WTC11 (cell line): ENCODE data around the gene CAMK2B. TPM values are rescaled to one million over a fixed set of nuclear protein-coding genes. Genes with fewer than 3 reads are reported as not detected.

Experiments used
- ATAC-seq: fragments of 200-7000 bp; cut with Tn5 transposase; 2 replicates; pipeline ENCODE4 v1.10.0; 2021; ENCODE audit warnings: mild to moderate bottlenecking, moderate library complexity
- Bru-seq: library from RNA; stranded (reverse); fragments of 400-500 nt; gene quantifications from one replicate; lab custom pipeline; 2021; lab: Mats Ljungman, UMichigan
- CTCF ChIA-PET: fragments of 300-600 bp; sonication (Branson Sonifier 250); formaldehyde crosslinking; loops from one replicate; lab custom pipeline; 2021; ENCODE audit warnings: antibody characterized with exemption; lab: Charles Lee
- POLR2A ChIA-PET: fragments of 350-600 bp; sonication (Branson Sonifier 250); formaldehyde crosslinking; loops from one replicate; lab custom pipeline; 2021; ENCODE audit warnings: antibody characterized with exemption; lab: Charles Lee
- DNase-seq: peaks from one replicate; pipeline ENCODE4 v3.0.0; 2021; ENCODE audit warnings: low spot score
- H3K27ac Mint-ChIP-seq: 2 replicates; pipeline ENCODE4 v1.8.0; 2021; ENCODE audit warnings: mixed read lengths
- H3K27me3 Mint-ChIP-seq: 2 replicates; pipeline ENCODE4 v1.8.0; 2021; ENCODE audit warnings: low read depth, mild to moderate bottlenecking, moderate library complexity, mixed read lengths
- H3K36me3 Mint-ChIP-seq: 2 replicates; pipeline ENCODE4 v1.8.0; 2021; ENCODE audit warnings: mixed read lengths
- H3K4me1 Mint-ChIP-seq: 2 replicates; pipeline ENCODE4 v1.8.0; 2022; ENCODE audit warnings: mixed read lengths
- H3K4me3 Mint-ChIP-seq: 2 replicates; pipeline ENCODE4 v1.8.0; 2021; ENCODE audit warnings: mild to moderate bottlenecking, moderate library complexity, mixed read lengths
- H3K9me3 Mint-ChIP-seq: 2 replicates; pipeline ENCODE4 v1.8.0; 2021; ENCODE audit warnings: mixed read lengths
- AFF4 ChIP-seq: sonication (generic); formaldehyde crosslinking; IDR thresholded peaks from 2 replicates; pipeline ENCODE4 v1.8.1; 2023; ENCODE audit warnings: mild to moderate bottlenecking, missing genetic modification reagents, borderline replicate concordance
- ATF2 ChIP-seq: sonication (generic); formaldehyde crosslinking; IDR thresholded peaks from 2 replicates; pipeline ENCODE4 v1.8.1; 2022; ENCODE audit warnings: low read depth, missing genetic modification reagents, borderline replicate concordance
- CREM ChIP-seq: sonication (generic); formaldehyde crosslinking; IDR thresholded peaks from 2 replicates; pipeline ENCODE4 v1.8.1; 2022; ENCODE audit warnings: mild to moderate bottlenecking, missing genetic modification reagents, moderate library complexity
- E2F1 ChIP-seq: sonication (generic); formaldehyde crosslinking; IDR thresholded peaks from 2 replicates; pipeline ENCODE4 v1.8.0; 2022; ENCODE audit warnings: mild to moderate bottlenecking, missing genetic modification reagents
- FOXP4 ChIP-seq: sonication (generic); formaldehyde crosslinking; IDR thresholded peaks from 2 replicates; pipeline ENCODE4 v1.8.0; 2022; ENCODE audit warnings: mild to moderate bottlenecking, missing genetic modification reagents
- GABPB1 ChIP-seq: sonication (generic); formaldehyde crosslinking; IDR thresholded peaks from 2 replicates; pipeline ENCODE4 v1.8.1; 2023; ENCODE audit warnings: mild to moderate bottlenecking, missing genetic modification reagents
- JUN ChIP-seq: sonication (generic); formaldehyde crosslinking; IDR thresholded peaks from 2 replicates; pipeline ENCODE4 v1.8.0; 2023; ENCODE audit warnings: mild to moderate bottlenecking, missing genetic modification reagents
- NR3C1 ChIP-seq: sonication (generic); formaldehyde crosslinking; conservative IDR thresholded peaks from 2 replicates; pipeline ENCODE4 v1.8.1; 2023; ENCODE audit warnings: low read depth, mild to moderate bottlenecking, missing genetic modification reagents
- TEAD1 ChIP-seq: sonication (generic); formaldehyde crosslinking; IDR thresholded peaks from 2 replicates; pipeline ENCODE4 v1.8.0; 2022; ENCODE audit warnings: mild to moderate bottlenecking, missing genetic modification reagents
- TP53 ChIP-seq: sonication (generic); formaldehyde crosslinking; IDR thresholded peaks from 2 replicates; pipeline ENCODE4 v1.8.1; 2023; ENCODE audit warnings: mild to moderate bottlenecking, missing genetic modification reagents
- ZNF219 ChIP-seq: sonication (generic); formaldehyde crosslinking; IDR thresholded peaks from 2 replicates; pipeline ENCODE4 v1.8.0; 2023; ENCODE audit warnings: missing genetic modification reagents, mild to moderate bottlenecking, borderline replicate concordance
- long read RNA-seq, 3 experiments: library from RNA in 1 of 3; library from capped mRNA in 1 of 3; library from polyadenylated mRNA in 1 of 3; unstranded in 2 of 3; stranded (forward) in 1 of 3; transcript quantifications; one replicate each; pipeline ENCODE4 v2.0.0, GENCODE V29; 2021
- total RNA-seq: library from RNA; stranded (reverse); gene quantifications from 3 replicates; pipeline ENCODE4 v1.2.3, GENCODE V29; 2021
- TF ChIP-seq, protein P1 (sequence below): fragments of 250-450 bp; sonication (Bioruptor Pico); conservative IDR thresholded peaks from 2 replicates; pipeline ENCODE4 v1.9.0; 2021; ENCODE audit warnings: mild to moderate bottlenecking
- TF ChIP-seq, protein P2 (sequence below): sonication (generic); formaldehyde crosslinking; IDR thresholded peaks from 2 replicates; pipeline ENCODE4 v1.8.1; 2023; ENCODE audit warnings: mild to moderate bottlenecking, missing genetic modification reagents, moderate library complexity

The CAMK2B gene
- total RNA-seq: 0.41 to 0.53 TPM (median 0.44 TPM) in 3 replicates
- percentile 12 among the genes with signal in this experiment for Bru-seq, nascent RNA
- long read RNA-seq, experiment 1, partial matches to known transcripts: 0 of 1 reads
- long read RNA-seq, experiment 1, other reads (novel, unspliced or antisense): 1 of 1 reads
- long read RNA-seq, experiment 2: 0 reads
- long read RNA-seq, experiment 3: 0 reads

- DNase-seq (no peak), ATAC-seq (peak; percentile 33)
- TF ChIP-seq NR3C1: no peak
- TF ChIP-seq CREM (CRISPR knock-in tag): no peak
- no peak for TF ChIP-seq TEAD1
- TF ChIP-seq TP53 (CRISPR knock-in tag): no peak
- TF ChIP-seq, protein P1, sequence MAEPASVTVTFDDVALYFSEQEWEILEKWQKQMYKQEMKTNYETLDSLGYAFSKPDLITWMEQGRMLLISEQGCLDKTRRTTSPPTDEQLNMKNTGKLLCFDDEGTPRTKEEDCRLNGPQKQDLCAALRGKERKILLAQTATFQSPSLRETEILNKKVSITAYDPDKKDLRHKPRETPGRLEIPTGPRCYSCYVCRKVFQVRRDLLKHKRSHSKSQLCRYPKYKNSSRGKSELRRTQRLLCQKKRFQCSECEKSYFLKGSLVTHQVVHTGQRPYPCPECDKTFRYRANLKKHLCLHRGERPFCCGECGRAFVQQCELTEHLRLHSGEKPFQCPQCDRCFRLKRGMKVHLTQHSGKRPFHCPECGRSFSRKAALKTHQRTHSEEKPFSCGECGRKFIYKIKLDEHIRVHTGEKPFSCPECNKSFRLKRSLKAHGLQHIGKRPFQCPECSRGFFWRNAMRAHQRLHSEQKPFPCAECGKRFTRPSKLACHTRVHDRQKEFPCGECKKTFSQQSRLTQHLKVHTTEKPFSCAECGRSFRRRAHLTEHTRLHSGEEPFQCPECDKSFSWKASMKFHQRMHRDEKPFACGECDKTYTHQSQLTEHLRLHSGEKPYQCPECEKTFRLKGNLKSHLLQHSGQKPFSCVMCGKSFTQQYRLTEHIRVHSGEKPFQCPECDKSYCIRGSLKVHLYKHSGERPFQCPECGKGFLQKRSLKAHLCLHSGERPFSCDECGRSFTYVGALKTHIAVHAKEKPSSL: no peak
- TF ChIP-seq AFF4: no peak
- TF ChIP-seq E2F1 (CRISPR knock-in tag): no peak
- TF ChIP-seq, protein P2, sequence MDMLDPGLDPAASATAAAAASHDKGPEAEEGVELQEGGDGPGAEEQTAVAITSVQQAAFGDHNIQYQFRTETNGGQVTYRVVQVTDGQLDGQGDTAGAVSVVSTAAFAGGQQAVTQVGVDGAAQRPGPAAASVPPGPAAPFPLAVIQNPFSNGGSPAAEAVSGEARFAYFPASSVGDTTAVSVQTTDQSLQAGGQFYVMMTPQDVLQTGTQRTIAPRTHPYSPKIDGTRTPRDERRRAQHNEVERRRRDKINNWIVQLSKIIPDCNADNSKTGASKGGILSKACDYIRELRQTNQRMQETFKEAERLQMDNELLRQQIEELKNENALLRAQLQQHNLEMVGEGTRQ (CRISPR knock-in tag): no peak
- no peak for TF ChIP-seq GABPB1 (CRISPR knock-in tag)
- no peak for TF ChIP-seq ATF2 (CRISPR knock-in tag)
- no peak for TF ChIP-seq ZNF219 (CRISPR knock-in tag)
- no peak for TF ChIP-seq JUN (CRISPR knock-in tag)
- no peak for TF ChIP-seq FOXP4 (CRISPR knock-in tag)
- Mint-ChIP-seq H3K27ac (no peak within 1 kb of the TSS), H3K4me3 (peak within 1 kb of the TSS; percentile 88), H3K36me3 (no peaks in the 10 kb centered on the region), H3K4me1 (peaks cover 17% of the 10 kb centered on the region), H3K9me3 (peaks cover 6% of the 10 kb centered on the region; the same call in 1 of the 2 replicates), H3K27me3 (peaks cover 63% of the 10 kb centered on the region)
- CTCF ChIA-PET: no interaction called here
- POLR2A ChIA-PET: no interaction called here
These were observed at the start of gene CAMK2B for GRCh38 chr7:44325201-44325671. TSS of gene CAMK2B (minus strand) at chr7:44325594. CDS start at chr7:44325421, 173 bp downstream.
